Neural cell (in vitro differentiated cells): ENCODE data around the gene PALD1. TPM values are rescaled to one million over a fixed set of nuclear protein-coding genes. Genes with fewer than 3 reads are reported as not detected.

Experiments
- H2AFZ ChIP-seq: fragments of 200-600, 300-800 bp; sonication (generic), shearing (Covaris generic); 2 replicates; pipeline ENCODE4 v1.6.0; 2014; ENCODE audit warnings: low read depth, mild to moderate bottlenecking, antibody characterized with exemption, low read length, moderate library complexity
- H3F3A ChIP-seq: fragments of 200-600 bp; shearing (Covaris generic); 2 replicates; pipeline ENCODE4 v1.6.1; 2016; ENCODE audit warnings: mild to moderate bottlenecking, moderate library complexity, mixed read lengths, antibody characterized with exemption, low read length; ENCODE audit not compliant: insufficient read depth, poor library complexity, severe bottlenecking
- H3K27ac ChIP-seq: fragments of 200-600, 300-800 bp; sonication (generic), shearing (Covaris generic); 2 replicates; pipeline ENCODE4 v1.5.1; 2014; ENCODE audit warnings: mild to moderate bottlenecking, low read length, moderate library complexity
- H3K27me3 ChIP-seq: fragments of 300-800, 200-600 bp; sonication (generic), shearing (Covaris generic); 2 replicates; pipeline ENCODE4 v1.6.0; 2014; ENCODE audit warnings: mild to moderate bottlenecking, low read depth, low read length, moderate library complexity; ENCODE audit not compliant: insufficient read depth
- H3K36me3 ChIP-seq: fragments of 300-800, 200-600 bp; sonication (generic), shearing (Covaris generic); 2 replicates; pipeline ENCODE4 v1.5.1; 2014; ENCODE audit warnings: mild to moderate bottlenecking, antibody characterized with exemption, low read length, moderate library complexity; ENCODE audit not compliant: insufficient read depth
- H3K4me2 ChIP-seq: fragments of 300-800, 200-600 bp; sonication (generic), shearing (Covaris generic); 2 replicates; pipeline ENCODE4 v1.6.0; 2014; ENCODE audit warnings: mild to moderate bottlenecking, low read length
- H3K4me3 ChIP-seq: fragments of 300-800, 200-600 bp; sonication (generic), shearing (Covaris generic); 2 replicates; pipeline ENCODE4 v1.5.1; 2014; ENCODE audit warnings: mild to moderate bottlenecking, low read length, moderate library complexity
- H3K79me2 ChIP-seq: fragments of 200-600 bp; shearing (Covaris generic); replicated peaks from 2 replicates; pipeline ENCODE4 v1.6.0; 2014; ENCODE audit warnings: mild to moderate bottlenecking, low read length, moderate library complexity; ENCODE audit not compliant: insufficient read depth
- H3K9ac ChIP-seq: fragments of 300-800, 200-600 bp; sonication (generic), shearing (Covaris generic); 2 replicates; pipeline ENCODE4 v1.6.1; 2016; ENCODE audit warnings: mild to moderate bottlenecking, low read length, mixed read lengths
- H3K9me2 ChIP-seq: fragments of 200-600 bp; shearing (Covaris generic); 2 replicates; pipeline ENCODE4 v1.6.1; 2016; ENCODE audit warnings: mild to moderate bottlenecking, low read length, mixed read lengths; ENCODE audit not compliant: insufficient read depth
- H3K9me3 ChIP-seq: fragments of 200-600, 300-800 bp; sonication (generic), shearing (Covaris generic); 2 replicates; pipeline ENCODE4 v1.6.1; 2016; ENCODE audit warnings: mild to moderate bottlenecking, mixed run types, low read length, moderate library complexity, mixed read lengths
- H4K20me1 ChIP-seq: fragments of 200-600 bp; shearing (Covaris generic); 2 replicates; pipeline ENCODE4 v1.6.1; 2016; ENCODE audit warnings: mild to moderate bottlenecking, mixed run types; ENCODE audit not compliant: insufficient read depth
- CTCF ChIP-seq: fragments of 450-650 bp; IDR thresholded peaks from 2 replicates; pipeline ENCODE4 v1.5.1; 2014; ENCODE audit warnings: antibody characterized with exemption, mild to moderate bottlenecking, moderate library complexity; ENCODE audit not compliant: poor library complexity, severe bottlenecking
- EP300 ChIP-seq: fragments of 450-650 bp; conservative IDR thresholded peaks from 2 replicates; pipeline ENCODE4 v1.6.1; 2014; ENCODE audit warnings: antibody characterized with exemption, mild to moderate bottlenecking, moderate library complexity; ENCODE audit not compliant: poor library complexity, severe bottlenecking
- EZH2 ChIP-seq: fragments of 200-600, 300-800 bp; shearing (Covaris generic), sonication (generic); IDR thresholded peaks from 2 replicates; pipeline ENCODE4 v1.6.1; 2014; ENCODE audit warnings: antibody characterized with exemption, low read length, borderline replicate concordance, mild to moderate bottlenecking; ENCODE audit not compliant: insufficient read depth, poor library complexity, severe bottlenecking
- MXI1 ChIP-seq: fragments of 450-650 bp; conservative IDR thresholded peaks from 2 replicates; pipeline ENCODE4 v1.6.1; 2014; ENCODE audit warnings: antibody characterized with exemption, mild to moderate bottlenecking; ENCODE audit not compliant: poor library complexity, severe bottlenecking
- POLR2AphosphoS5 ChIP-seq: IDR thresholded peaks from 2 replicates; pipeline ENCODE4 v1.6.1; 2012
- RAD21 ChIP-seq: fragments of 450-650 bp; conservative IDR thresholded peaks from 2 replicates; pipeline ENCODE4 v1.6.1; 2014; ENCODE audit warnings: antibody characterized with exemption, mild to moderate bottlenecking, moderate library complexity
- REST ChIP-seq: IDR thresholded peaks from 2 replicates; pipeline ENCODE4 v1.6.1; 2012; ENCODE audit warnings: borderline replicate concordance
- SMC3 ChIP-seq: fragments of 450-650 bp; conservative IDR thresholded peaks from 2 replicates; pipeline ENCODE4 v1.6.1; 2014; ENCODE audit warnings: antibody characterized with exemption, mild to moderate bottlenecking, moderate library complexity; ENCODE audit not compliant: poor library complexity
- TAF1 ChIP-seq: IDR thresholded peaks from 2 replicates; pipeline ENCODE4 v1.6.1; 2012; ENCODE audit warnings: low read depth
- polyA plus RNA-seq: library from polyadenylated mRNA; depleted of rRNA; stranded (reverse); fragments of >200 nt; gene quantifications from 2 replicates; pipeline ENCODE4 v1.2.3, GENCODE V29; 2014

The PALD1 gene
- polyA plus RNA-seq, 1 donor from 2014 or later, result 1.1 TPM

- H3K79me2 ChIP-seq, result no peaks in the 10 kb centered on the region
- H3K27me3 ChIP-seq, result no peaks in the 10 kb centered on the region
- H2AFZ ChIP-seq, result no peak overlapping the region
- H3F3A ChIP-seq, result no peaks in the 10 kb centered on the region
- H3K4me2 ChIP-seq, result no peak overlapping the region
- H4K20me1 ChIP-seq, result no peaks in the 10 kb centered on the region
- TF ChIP-seq MXI1 (no peak), RAD21 (no peak), EZH2 (no peak), CTCF (no peak), TAF1 (no peak), EP300 (no peak), SMC3 (no peak), POLR2AphosphoS5 (no peak)
- H3K27ac ChIP-seq, result no peak overlapping the region
- no peaks in the 10 kb centered on the region for H3K9me3 ChIP-seq
- no peak overlapping the region for H3K4me3 ChIP-seq
- H3K36me3 ChIP-seq, result no peaks in the 10 kb centered on the region
- H3K9me2 ChIP-seq, result no peaks in the 10 kb centered on the region
- H3K9ac ChIP-seq, result no peak overlapping the region
Measured at GRCh38 chr10:70492786-70493659, 14.5 kb downstream of the PALD1 start.

- H3K36me3 ChIP-seq, result no peaks in the 10 kb centered on the region
- no peak overlapping the region for H3K9ac ChIP-seq
- H3K4me3 ChIP-seq, result no peak overlapping the region
- H3K9me3 ChIP-seq, result no peaks in the 10 kb centered on the region
- no peaks in the 10 kb centered on the region for H4K20me1 ChIP-seq
- H3K27me3 ChIP-seq, result no peaks in the 10 kb centered on the region
- TF ChIP-seq REST (no peak), MXI1 (no peak), SMC3 (no peak), TAF1 (no peak), POLR2AphosphoS5 (no peak)
- no peak overlapping the region for H3K4me2 ChIP-seq
- H3K79me2 ChIP-seq, result no peaks in the 10 kb centered on the region
- H3F3A ChIP-seq, result no peaks in the 10 kb centered on the region
- H2AFZ ChIP-seq, result no peak overlapping the region
- H3K9me2 ChIP-seq, result no peaks in the 10 kb centered on the region
- no peak overlapping the region for H3K27ac ChIP-seq
Measured at GRCh38 chr10:70493660-70494234, 15.2 kb downstream of the PALD1 start.
